ENCODE results near the gene ETFA. TPM values are rescaled to one million over a fixed set of nuclear protein-coding genes. Genes with fewer than 3 reads are reported as not detected.
"Not testable (repeated sequence)": the region's sequence is repeated elsewhere in the genome, so short reads cannot be mapped to it uniquely, and the experiment has no call there.

The ETFA gene
- total RNA-seq, 2 donors from 2014 or later: 37.0 to 68.2 TPM

DNA sequence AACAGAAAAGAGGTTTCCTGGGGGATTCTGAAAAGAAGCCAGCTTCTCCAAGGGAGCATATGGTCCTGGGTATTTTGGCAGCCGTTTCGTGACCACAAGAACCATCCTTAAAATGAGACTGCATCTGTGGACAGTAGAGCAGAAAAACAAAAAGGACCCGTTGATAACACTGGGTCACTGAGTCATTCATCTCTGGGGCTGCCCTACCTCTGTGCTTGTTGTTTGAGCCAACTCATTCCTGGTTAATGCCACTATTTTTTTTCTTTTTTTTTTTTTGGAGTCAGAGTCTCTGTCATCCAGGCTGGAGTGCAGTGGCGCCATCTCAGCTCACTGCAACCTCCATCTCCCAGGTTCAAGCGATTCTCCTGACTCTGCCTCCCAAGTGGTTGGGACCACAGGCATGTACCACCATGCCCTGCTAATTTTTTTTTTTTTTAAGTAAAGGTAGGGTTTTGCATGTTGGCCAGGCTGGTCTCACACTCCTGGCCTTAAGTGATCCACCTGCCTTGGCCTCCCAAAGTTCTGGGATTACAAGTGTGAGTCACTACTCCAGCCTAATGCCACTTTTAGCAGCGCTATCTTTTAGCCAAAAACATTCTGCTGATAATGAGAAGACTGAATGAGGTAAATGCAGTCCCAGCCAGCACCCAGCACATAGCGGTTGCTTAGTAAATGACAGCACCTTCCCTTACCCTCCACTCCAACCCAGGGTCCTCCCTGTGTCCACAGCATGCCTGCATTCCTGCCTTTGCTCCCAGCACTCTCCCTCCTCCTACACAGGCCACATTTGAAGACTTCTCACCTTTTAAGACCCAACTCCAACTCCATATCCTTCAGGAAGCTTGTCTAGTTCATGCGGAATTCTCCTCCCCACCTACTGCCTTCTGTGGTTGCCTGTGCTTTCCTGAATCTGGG is 16.2 kb upstream of the ETFA start:
- no peak overlapping the region for H3K4me3 Mint-ChIP-seq
- no peak overlapping the region for H3K27ac Mint-ChIP-seq
- peaks cover 9% of the 10 kb centered on the region for H3K36me3 Mint-ChIP-seq (ENCODE audit: low read depth)
- H3K27me3 Mint-ChIP-seq: peaks cover 82% of the 10 kb centered on the region
- DNase-seq (no peak), ATAC-seq (no peak)
- H3K4me1 Mint-ChIP-seq: no peaks in the 10 kb centered on the region
- no peaks in the 10 kb centered on the region for H3K9me3 ChIP-seq (ENCODE audit: control insufficient read depth, low read length, poor library complexity, severe bottlenecking)

DNA sequence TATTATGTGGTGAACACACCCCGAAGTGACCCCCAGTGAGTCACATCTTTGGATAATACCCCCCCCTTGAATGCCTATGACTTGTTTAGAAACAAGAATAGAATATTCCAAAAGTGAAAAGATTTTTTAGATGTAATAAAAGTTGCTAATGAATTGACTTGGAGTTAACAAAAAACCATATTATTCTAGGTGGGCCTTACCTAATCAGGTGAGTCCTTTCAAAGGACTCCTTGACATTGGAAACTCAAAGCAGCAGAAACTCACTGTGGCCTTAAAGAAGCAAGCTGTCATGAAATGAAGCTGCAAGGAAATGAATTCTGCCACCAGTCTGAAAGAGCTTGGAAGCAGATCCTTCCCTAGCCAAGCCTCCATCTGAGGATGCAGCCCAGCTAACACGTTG is 14.4 kb upstream of the ETFA start:
- H3K27ac Mint-ChIP-seq: no peak overlapping the region
- H3K4me1 Mint-ChIP-seq: no peaks in the 10 kb centered on the region
- DNase-seq: no peak
- ATAC-seq: no peak
- H3K4me3 Mint-ChIP-seq: no peak overlapping the region
- peaks cover 9% of the 10 kb centered on the region for H3K36me3 Mint-ChIP-seq (ENCODE audit: low read depth)
- H3K27me3 Mint-ChIP-seq: peaks cover 89% of the 10 kb centered on the region
- no peaks in the 10 kb centered on the region for H3K9me3 ChIP-seq (ENCODE audit: control insufficient read depth, low read length, poor library complexity, severe bottlenecking)

- ATAC-seq (no peak), DNase-seq (no peak)
- no peak overlapping the region for H3K4me3 Mint-ChIP-seq
- H3K4me1 Mint-ChIP-seq: no peaks in the 10 kb centered on the region
- H3K9me3 ChIP-seq (ENCODE audit: control insufficient read depth, low read length, poor library complexity, severe bottlenecking): no peaks in the 10 kb centered on the region
- peaks cover 3% of the 10 kb centered on the region for H3K36me3 Mint-ChIP-seq (ENCODE audit: low read depth)
- peaks cover 74% of the 10 kb centered on the region for H3K27me3 Mint-ChIP-seq
- no peak overlapping the region for H3K27ac Mint-ChIP-seq
Observed at GRCh38 chr15:76324066-76324465, 12.8 kb upstream of the ETFA start.

GRCh38 chr15:76321602-76322001 is 10.3 kb upstream of the ETFA start:
- no peaks in the 10 kb centered on the region for H3K9me3 ChIP-seq (ENCODE audit: control insufficient read depth, low read length, poor library complexity, severe bottlenecking)
- no peak overlapping the region for H3K4me3 Mint-ChIP-seq
- DNase-seq (no peak), ATAC-seq (no peak)
- no peak overlapping the region for H3K27ac Mint-ChIP-seq
- H3K4me1 Mint-ChIP-seq: no peaks in the 10 kb centered on the region
- no peaks in the 10 kb centered on the region for H3K36me3 Mint-ChIP-seq (ENCODE audit: low read depth)
- peaks cover 65% of the 10 kb centered on the region for H3K27me3 Mint-ChIP-seq

DNA sequence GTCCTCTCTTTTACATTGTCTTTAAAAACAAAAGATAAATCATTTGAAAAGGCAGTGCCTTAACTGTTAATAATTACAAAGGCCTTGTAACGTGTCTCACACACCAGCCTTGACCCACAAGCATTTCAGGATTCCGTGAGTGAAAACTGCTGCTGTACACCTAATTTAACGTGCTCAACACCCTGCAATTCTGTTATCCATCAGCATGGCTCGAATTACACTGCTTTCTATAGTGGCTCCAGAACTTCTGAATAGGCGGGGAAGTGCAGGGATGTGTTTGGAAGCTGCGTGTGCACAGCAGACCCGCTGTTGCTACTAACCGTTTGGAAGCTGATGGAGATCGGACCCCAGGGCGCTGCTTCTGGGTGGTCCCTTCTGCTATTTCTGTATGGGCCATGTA is 9.9 kb upstream of the ETFA start:
- Mint-ChIP-seq H3K4me1 (no peaks in the 10 kb centered on the region), H3K36me3 (ENCODE audit: low read depth) (no peaks in the 10 kb centered on the region), H3K4me3 (no peak overlapping the region), H3K27ac (no peak overlapping the region), H3K27me3 (peaks cover 61% of the 10 kb centered on the region)
- ATAC-seq (no peak), DNase-seq (no peak)
- H3K9me3 ChIP-seq (ENCODE audit: control insufficient read depth, low read length, poor library complexity, severe bottlenecking): no peaks in the 10 kb centered on the region

DNA sequence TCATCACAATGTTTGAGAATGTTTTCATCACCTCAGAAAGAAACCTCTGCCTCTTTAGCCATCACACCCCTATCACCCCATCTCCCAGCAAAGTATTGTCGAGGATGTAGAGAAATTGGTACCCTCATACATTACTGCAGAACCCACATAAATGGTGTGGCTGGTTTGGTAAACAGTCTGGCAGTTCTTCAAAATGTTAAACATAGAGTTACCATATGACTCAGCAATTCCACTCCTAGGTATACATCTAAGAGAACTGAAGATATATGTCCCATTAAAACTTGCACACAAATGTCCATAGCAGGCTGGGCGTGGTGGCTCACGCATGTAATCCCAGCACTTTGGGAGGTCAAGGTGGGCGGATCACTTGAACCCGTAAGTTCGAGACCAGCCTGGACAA is 8.7 kb upstream of the ETFA start:
- Mint-ChIP-seq H3K4me3 (no peak overlapping the region), H3K27ac (no peak overlapping the region), H3K27me3 (peaks cover 49% of the 10 kb centered on the region), H3K36me3 (ENCODE audit: low read depth) (no peaks in the 10 kb centered on the region), H3K4me1 (no peaks in the 10 kb centered on the region)
- no peak for ATAC-seq
- H3K9me3 ChIP-seq (ENCODE audit: control insufficient read depth, low read length, poor library complexity, severe bottlenecking): no peaks in the 10 kb centered on the region
- no peak for DNase-seq

DNA sequence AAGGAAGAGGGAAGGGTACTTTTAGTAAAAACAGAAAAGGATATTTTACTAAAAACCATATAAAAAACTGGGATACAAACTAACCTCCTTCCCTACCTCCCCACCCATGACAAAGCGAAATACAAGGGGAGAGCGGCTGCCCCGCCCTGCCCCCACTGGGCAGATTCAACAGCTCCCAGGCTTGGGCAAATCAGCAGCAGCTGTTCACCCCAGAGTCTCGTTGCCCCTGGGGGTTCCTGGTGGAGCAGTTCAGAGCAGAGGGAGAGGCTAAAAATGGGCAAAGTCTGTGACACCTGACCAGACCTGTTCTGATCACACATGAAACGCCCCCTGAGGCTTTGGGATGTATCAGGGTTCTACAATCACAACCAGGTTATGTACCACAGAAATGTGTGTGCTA is 2.5 kb upstream of the ETFA start:
- Mint-ChIP-seq H3K4me1 (peaks cover 13% of the 10 kb centered on the region), H3K27ac (no peak overlapping the region), H3K36me3 (ENCODE audit: low read depth) (no peaks in the 10 kb centered on the region), H3K27me3 (peaks cover 11% of the 10 kb centered on the region), H3K4me3 (no peak overlapping the region)
- ATAC-seq (no peak), DNase-seq (no peak)
- H3K9me3 ChIP-seq (ENCODE audit: control insufficient read depth, low read length, poor library complexity, severe bottlenecking): no peaks in the 10 kb centered on the region

DNA sequence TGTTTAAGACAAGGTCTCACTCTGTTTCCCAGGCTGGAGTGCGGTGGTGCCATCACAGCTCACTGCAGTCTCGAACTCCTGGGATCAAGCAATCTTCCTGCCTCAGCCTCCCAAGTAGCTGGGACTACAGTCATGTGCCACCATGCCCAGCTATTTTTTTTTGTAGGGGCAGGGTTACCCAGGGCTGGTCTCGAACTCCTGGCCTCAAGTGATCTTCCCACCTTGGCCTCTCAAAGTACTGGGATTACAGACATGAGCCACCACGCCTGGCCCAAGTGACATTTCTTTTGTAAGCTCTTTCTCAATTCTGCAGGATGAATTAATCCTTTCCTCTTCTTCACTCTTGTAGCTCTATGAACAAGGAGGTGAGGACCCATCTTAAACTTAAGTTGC is 1.9 kb upstream of the ETFA start:
- H3K4me3 Mint-ChIP-seq; ATAC-seq; H3K36me3 Mint-ChIP-seq (ENCODE audit: low read depth); H3K9me3 ChIP-seq (ENCODE audit: control insufficient read depth, low read length, poor library complexity, severe bottlenecking); DNase-seq: not testable (repeated sequence)
- Mint-ChIP-seq H3K27ac (peak overlapping the region; percentile 79), H3K4me1 (peaks cover 16% of the 10 kb centered on the region), H3K27me3 (peaks cover 11% of the 10 kb centered on the region)

GRCh38 chr15:76312540-76313174 is 1.4 kb upstream of the ETFA start:
- H3K27ac Mint-ChIP-seq: peak overlapping the region; percentile 79
- H3K4me3 Mint-ChIP-seq: peak overlapping the region; percentile 90
- ATAC-seq: no peak
- no peak for DNase-seq
- H3K9me3 ChIP-seq (ENCODE audit: control insufficient read depth, low read length, poor library complexity, severe bottlenecking): no peaks in the 10 kb centered on the region
- no peaks in the 10 kb centered on the region for H3K36me3 Mint-ChIP-seq (ENCODE audit: low read depth)
- H3K27me3 Mint-ChIP-seq: peaks cover 6% of the 10 kb centered on the region
- H3K4me1 Mint-ChIP-seq: peaks cover 18% of the 10 kb centered on the region

DNA sequence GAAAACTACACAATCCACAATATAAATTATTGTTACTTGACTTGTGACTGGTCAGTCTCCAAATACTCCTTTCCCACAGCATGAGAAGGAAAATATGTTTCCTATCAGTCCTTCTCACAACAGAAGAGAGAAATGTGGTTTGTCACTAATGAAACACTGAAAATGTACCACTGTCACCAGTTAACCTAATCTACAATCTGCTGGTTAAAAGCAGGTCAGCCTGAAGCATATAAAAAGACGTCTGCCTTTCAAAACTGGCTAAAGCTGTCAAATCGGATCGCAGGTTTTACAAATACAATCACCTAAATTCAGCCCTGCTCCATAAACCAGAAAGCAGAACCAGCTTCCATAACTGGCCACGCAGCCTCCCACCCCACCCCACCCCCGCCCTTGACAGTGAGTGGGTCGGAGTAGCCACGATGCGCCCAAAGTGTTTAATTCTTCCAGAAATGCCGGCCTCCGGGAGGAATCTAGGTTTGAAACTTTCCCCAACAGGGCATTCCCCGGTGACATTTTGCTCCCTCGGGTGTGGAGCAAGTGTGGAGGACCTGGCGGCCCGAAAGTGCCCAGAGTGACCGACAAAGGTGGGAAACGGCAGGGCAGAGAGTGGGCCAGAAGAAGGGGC is 682 bp downstream of the ETFA start:
- DNase-seq (no peak), ATAC-seq (peak; percentile 4)
- Mint-ChIP-seq H3K36me3 (ENCODE audit: low read depth) (no peaks in the 10 kb centered on the region), H3K27ac (peak overlapping the region; percentile 76), H3K27me3 (no peaks in the 10 kb centered on the region), H3K4me3 (peak overlapping the region; percentile 90), H3K4me1 (peaks cover 21% of the 10 kb centered on the region)
- no peaks in the 10 kb centered on the region for H3K9me3 ChIP-seq (ENCODE audit: control insufficient read depth, low read length, poor library complexity, severe bottlenecking)

GRCh38 chr15:76309601-76310330 is 1.5 kb downstream of the ETFA start:
- H3K36me3 Mint-ChIP-seq (ENCODE audit: low read depth): no peaks in the 10 kb centered on the region
- peaks cover 22% of the 10 kb centered on the region for H3K4me1 Mint-ChIP-seq
- DNase-seq (no peak), ATAC-seq (no peak)
- no peaks in the 10 kb centered on the region for H3K27me3 Mint-ChIP-seq
- peak overlapping the region; percentile 76 for H3K27ac Mint-ChIP-seq
- peak overlapping the region; percentile 90 for H3K4me3 Mint-ChIP-seq
- H3K9me3 ChIP-seq (ENCODE audit: control insufficient read depth, low read length, poor library complexity, severe bottlenecking): no peaks in the 10 kb centered on the region

- no peaks in the 10 kb centered on the region for H3K9me3 ChIP-seq (ENCODE audit: control insufficient read depth, low read length, poor library complexity, severe bottlenecking)
- ATAC-seq (no peak), DNase-seq (no peak)
- peaks cover 24% of the 10 kb centered on the region for H3K4me1 Mint-ChIP-seq
- no peaks in the 10 kb centered on the region for H3K27me3 Mint-ChIP-seq
- no peaks in the 10 kb centered on the region for H3K36me3 Mint-ChIP-seq (ENCODE audit: low read depth)
- H3K4me3 Mint-ChIP-seq: no peak overlapping the region
- H3K27ac Mint-ChIP-seq: no peak overlapping the region
Observed at GRCh38 chr15:76303909-76304308, 7.4 kb downstream of the ETFA start.

- no peak overlapping the region for H3K4me3 Mint-ChIP-seq
- H3K9me3 ChIP-seq (ENCODE audit: control insufficient read depth, low read length, poor library complexity, severe bottlenecking): no peaks in the 10 kb centered on the region
- peaks cover 3% of the 10 kb centered on the region for H3K36me3 Mint-ChIP-seq (ENCODE audit: low read depth)
- ATAC-seq (no peak), DNase-seq (no peak)
- H3K4me1 Mint-ChIP-seq: peaks cover 24% of the 10 kb centered on the region
- H3K27me3 Mint-ChIP-seq: no peaks in the 10 kb centered on the region
- H3K27ac Mint-ChIP-seq: no peak overlapping the region
Observed at GRCh38 chr15:76299786-76300185, 11.5 kb downstream of the ETFA start.
